ENCODE data around the gene NDUFV2. TPM values are rescaled to one million over a fixed set of nuclear protein-coding genes. Genes with fewer than 3 reads are reported as not detected.
A peak's percentile ranks its signal among the peaks of the same experiment; 100 is the strongest.

The NDUFV2 gene
- total and polyA plus RNA-seq, 2 of the 13 experiments (the other 11 are each of a cell fraction or from before 2014, with no cell fraction given) = 216 to 299 TPM

DNA sequence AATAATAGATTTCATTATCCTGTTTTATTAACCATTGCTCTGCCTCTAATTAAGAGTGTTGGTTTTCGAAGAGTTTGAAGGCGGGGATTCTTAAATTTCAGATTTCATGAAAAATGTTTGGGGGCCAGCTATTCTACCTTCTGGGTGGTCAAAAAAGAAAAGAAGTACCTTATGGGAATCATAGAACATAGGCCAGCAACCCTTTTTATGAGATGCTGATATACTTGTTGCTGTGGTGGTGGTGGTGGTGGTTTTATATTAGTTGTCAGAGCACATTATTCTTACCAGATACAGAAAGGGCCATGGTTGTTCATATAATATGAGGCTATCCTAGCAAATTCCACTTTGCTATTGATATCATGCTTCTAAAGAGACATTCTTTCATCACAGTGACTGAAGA, 38.5 kb downstream of the NDUFV2 start:
- WGBS (ENCODE audit: low lambda C conversion rate) = 100% methylated on average over 2 of the region's 2 CpGs
- H3K36me3 ChIP-seq (replicated peaks in 1 of 2; ENCODE audit: control insufficient read depth in 1 of 2, insufficient read depth in 2 of 2, low read length in 2 of 2) = no peaks in the 10 kb centered on the region; a peak in 1 of 5 replicates
- H2AFZ ChIP-seq (ENCODE audit: low read length) = no peak overlapping the region
- intact Hi-C loops (cut with micrococcal nuclease; ENCODE audit: unreplicated experiment) = no loop called here
- CTCF ChIA-PET (ENCODE audit: low intra/inter-chr PET ratio, low total read pairs) = no interaction called here
- DNase-seq (ENCODE audit: low spot score) (no peak), ATAC-seq (no peak), FAIRE-seq (no peak)
- H4K20me1 ChIP-seq (ENCODE audit: insufficient read depth, low read length) = peaks cover 24% of the 10 kb centered on the region
- H3K27ac ChIP-seq (ENCODE audit: extremely low read length, insufficient read depth, low read length) = no peak overlapping the region
- in situ Hi-C loops (cut with HindIII; ENCODE audit: extremely low pct_ligation_motif_present, low pct_unique_long_range_greater_than_20kb) = no loop called here
- peak overlapping the region; percentile 74; the same call in 1 of the 2 replicates for H3K4me2 ChIP-seq (ENCODE audit: low read depth, low read length)
- POLR2A ChIA-PET = no interaction called here
- H3K9ac ChIP-seq (ENCODE audit: insufficient read depth, low read depth, low read length) = 0 out of 2 replicates have a peak overlapping the region, but pooled peaks have one; percentile 17
- H3K4me1 ChIP-seq (ENCODE audit: insufficient read depth, low read length) = peaks cover 47% of the 10 kb centered on the region
- no peak overlapping the region for H3K4me3 ChIP-seq (replicated peaks in 1 of 3; ENCODE audit: insufficient read depth in 1 of 3, low read depth in 2 of 3, low read length in 3 of 3)
- BruUV-seq (replicated peaks) = no TSS peak
- TF ChIP-seq, protein P1, sequence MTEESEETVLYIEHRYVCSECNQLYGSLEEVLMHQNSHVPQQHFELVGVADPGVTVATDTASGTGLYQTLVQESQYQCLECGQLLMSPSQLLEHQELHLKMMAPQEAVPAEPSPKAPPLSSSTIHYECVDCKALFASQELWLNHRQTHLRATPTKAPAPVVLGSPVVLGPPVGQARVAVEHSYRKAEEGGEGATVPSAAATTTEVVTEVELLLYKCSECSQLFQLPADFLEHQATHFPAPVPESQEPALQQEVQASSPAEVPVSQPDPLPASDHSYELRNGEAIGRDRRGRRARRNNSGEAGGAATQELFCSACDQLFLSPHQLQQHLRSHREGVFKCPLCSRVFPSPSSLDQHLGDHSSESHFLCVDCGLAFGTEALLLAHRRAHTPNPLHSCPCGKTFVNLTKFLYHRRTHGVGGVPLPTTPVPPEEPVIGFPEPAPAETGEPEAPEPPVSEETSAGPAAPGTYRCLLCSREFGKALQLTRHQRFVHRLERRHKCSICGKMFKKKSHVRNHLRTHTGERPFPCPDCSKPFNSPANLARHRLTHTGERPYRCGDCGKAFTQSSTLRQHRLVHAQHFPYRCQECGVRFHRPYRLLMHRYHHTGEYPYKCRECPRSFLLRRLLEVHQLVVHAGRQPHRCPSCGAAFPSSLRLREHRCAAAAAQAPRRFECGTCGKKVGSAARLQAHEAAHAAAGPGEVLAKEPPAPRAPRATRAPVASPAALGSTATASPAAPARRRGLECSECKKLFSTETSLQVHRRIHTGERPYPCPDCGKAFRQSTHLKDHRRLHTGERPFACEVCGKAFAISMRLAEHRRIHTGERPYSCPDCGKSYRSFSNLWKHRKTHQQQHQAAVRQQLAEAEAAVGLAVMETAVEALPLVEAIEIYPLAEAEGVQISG (CRISPR knock-in tag; IDR thresholded peaks at IDR 0.05) = no peak
- no peaks in the 10 kb centered on the region for H3K9me3 ChIP-seq (ENCODE audit: low read length)
- peaks cover 85% of the 10 kb centered on the region for H3K79me2 ChIP-seq (ENCODE audit: insufficient read depth, low read length)
- H3K27me3 ChIP-seq (ENCODE audit: control insufficient read depth in 1 of 2, insufficient read depth in 2 of 2, low read length in 2 of 2) = no peaks in the 10 kb centered on the region; a peak in 1 of 5 replicates

DNA sequence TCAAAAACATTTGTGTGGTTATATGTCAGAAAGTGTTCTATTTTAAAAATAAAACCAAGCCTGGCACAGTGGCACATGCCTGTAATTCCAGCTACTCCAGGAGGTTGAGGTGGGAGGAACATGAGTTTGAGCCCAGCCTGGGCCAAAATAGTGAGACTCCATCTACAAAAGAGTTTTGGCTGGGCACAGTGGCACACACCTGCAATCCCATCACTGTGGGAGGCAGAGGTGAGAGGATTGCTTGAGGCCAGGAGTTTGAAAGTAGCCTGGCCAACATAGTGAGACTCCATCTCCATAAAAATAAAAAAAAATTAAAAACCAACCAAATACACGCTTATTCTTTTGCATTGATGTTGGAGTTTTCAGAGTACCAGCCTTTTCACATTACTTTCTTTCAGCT, 43.7 kb downstream of the NDUFV2 start:
- H3K36me3 ChIP-seq (replicated peaks in 1 of 2; ENCODE audit: control insufficient read depth in 1 of 2, insufficient read depth in 2 of 2, low read length in 2 of 2) = no peaks in the 10 kb centered on the region; a peak in 1 of 5 replicates
- H3K79me2 ChIP-seq (ENCODE audit: insufficient read depth, low read length) = peaks cover 96% of the 10 kb centered on the region
- H4K20me1 ChIP-seq (ENCODE audit: insufficient read depth, low read length) = peaks cover 13% of the 10 kb centered on the region
- H2AFZ ChIP-seq (ENCODE audit: low read length) = no peak overlapping the region
- no peak for FAIRE-seq
- no peaks in the 10 kb centered on the region for H3K9me3 ChIP-seq (ENCODE audit: low read length)
- intact Hi-C loops (cut with micrococcal nuclease; ENCODE audit: unreplicated experiment) (no loop called here), in situ Hi-C loops (cut with HindIII; ENCODE audit: extremely low pct_ligation_motif_present, low pct_unique_long_range_greater_than_20kb) (no loop called here)
- no peak overlapping the region for H3K27ac ChIP-seq (ENCODE audit: extremely low read length, insufficient read depth, low read length)
- no peak for ATAC-seq
- no peak overlapping the region for H3K4me2 ChIP-seq (ENCODE audit: low read depth, low read length)
- DNase-seq (ENCODE audit: low spot score) = no peak
- POLR2A ChIA-PET = no interaction called here
- H3K4me3 ChIP-seq (replicated peaks in 1 of 3; ENCODE audit: insufficient read depth in 1 of 3, low read depth in 2 of 3, low read length in 3 of 3) = no peak overlapping the region
- no peaks in the 10 kb centered on the region for H3K27me3 ChIP-seq (ENCODE audit: control insufficient read depth in 1 of 2, insufficient read depth in 2 of 2, low read length in 2 of 2)
- no TSS peak for BruUV-seq (replicated peaks)
- no peak overlapping the region for H3K9ac ChIP-seq (ENCODE audit: insufficient read depth, low read depth, low read length)
- peaks cover 38% of the 10 kb centered on the region for H3K4me1 ChIP-seq (ENCODE audit: insufficient read depth, low read length)
- CTCF ChIA-PET (ENCODE audit: low intra/inter-chr PET ratio, low total read pairs) = interaction anchor here (2.5 kb wide), 1 partner anchor 73 kb away, joined by 30 read pairs; no protein-coding TSS in a partner anchor
- no peak for TF ChIP-seq ZNF446 (CRISPR knock-in tag; IDR thresholded peaks at IDR 0.05)
- TF ChIP-seq ZNF121 (CRISPR knock-in tag; IDR thresholded peaks at IDR 0.05) = peak; percentile 73
- 100% methylated on average over 1 of the region's 1 CpG for WGBS (ENCODE audit: low lambda C conversion rate)
